Measurements from ENCODE around the gene TACC3.

TACC3 gene

DNA sequence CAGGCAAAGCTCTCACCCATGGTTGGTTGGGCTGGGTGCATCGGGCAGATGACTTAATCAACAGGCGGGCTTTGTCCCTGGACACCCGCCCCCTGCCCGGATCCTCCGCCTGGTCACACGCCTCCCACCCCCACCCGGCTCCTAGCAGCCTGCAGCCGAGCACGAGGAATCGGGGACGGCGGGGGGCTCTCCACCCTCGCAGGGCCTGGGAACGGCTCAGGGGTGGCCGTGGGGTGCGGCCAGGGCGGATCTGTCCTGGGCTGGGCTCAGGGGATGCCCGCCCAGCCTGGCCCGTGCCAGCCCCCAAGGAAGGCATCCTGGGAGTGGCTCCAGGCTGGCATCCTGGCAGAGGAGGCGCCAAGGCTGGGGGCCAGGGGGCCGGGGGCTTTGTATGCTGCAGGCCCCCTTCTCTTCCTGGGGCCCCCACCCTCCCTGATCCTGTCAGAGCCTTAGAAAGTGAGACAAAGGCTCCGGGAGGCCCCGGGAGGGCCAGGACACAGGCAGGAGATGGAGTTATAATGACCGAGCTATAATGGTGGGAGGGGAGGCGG is 39.3 kb downstream of the TACC3 start:
- DNase-seq: no peak

DNA sequence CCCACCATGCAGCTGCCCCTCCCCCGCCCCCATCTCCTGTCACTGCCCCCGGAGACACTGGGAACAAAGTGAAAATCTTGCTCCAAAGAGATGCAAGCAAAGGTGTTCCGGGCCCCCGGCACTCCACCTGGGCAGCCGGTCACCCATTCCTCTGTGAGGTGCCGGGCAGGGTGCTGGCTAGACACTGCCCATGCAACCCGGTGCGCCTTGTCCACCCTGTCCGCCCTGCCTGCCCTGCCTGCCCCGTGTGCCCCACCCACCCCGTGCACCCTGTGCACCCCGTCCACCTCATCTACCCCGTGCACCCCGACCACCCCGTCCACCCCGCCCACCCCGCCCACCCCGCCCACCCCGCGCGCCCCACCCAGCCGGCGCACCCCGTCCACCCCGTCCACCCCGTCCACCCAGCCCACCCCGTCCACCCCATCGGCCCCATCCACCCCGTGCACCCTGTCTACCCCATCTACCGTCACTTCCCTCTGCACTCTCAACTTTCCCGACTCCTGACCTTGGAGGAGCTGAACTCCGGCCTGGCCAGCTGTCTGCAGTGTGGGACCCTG is 39.9 kb downstream of the TACC3 start:
- DNase-seq: no peak

GRCh38 chr4:1762264-1763010 is 41.1 kb downstream of the TACC3 start:
- no peak for DNase-seq

DNA sequence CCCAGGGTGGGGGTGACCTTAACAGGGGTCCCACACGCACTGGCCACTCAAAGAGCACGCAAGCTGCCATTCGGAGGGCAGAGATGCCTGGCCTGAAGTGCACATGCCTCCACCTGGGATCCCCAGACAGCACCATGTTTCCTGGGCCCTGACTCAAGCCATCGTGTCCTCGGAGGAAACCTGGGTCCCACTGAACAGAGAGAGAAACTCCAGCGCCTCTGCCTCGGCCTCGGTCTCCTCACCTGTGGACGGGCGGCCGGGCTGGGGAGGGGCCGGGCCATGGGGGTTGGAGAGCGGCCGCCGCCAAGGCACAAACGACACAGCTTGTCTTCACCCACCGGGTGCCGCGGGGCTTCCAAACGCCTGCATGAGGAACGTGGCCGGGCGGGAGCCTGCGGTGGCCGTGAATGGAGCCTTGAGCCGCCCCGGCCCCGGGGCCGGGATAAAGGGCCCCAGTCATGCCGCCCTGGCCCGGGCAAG is 41.8 kb downstream of the TACC3 start:
- DNase-seq: no peak

DNA sequence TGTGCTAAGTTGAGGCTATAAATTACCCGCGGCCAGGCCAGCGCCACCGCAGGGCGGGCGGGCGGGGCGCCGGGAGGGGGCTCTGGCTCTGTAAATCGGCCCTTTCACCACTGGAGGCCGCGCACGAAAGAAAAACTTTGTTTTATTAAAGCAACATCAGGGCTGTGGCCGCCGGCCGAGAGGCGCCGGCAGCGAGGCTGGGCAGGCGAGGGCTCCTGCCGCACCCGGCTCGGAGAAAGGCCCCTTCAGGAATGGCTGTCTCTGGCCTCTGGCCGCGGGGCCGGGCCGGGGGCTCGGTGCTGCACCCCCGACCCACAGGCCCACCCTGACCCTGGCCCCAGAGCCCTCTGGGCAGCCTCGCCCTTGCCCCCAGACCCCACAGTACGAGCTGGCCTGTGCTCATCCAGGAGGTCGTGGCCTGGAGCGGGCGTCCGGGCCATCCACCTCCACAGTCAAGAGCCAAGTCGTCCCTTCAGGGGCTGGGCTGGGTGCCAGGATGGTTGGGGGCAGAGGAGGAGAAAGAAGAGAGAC is 42.3 kb downstream of the TACC3 start:
- peak in 1 of 2 donors; percentile 8 for DNase-seq

DNA sequence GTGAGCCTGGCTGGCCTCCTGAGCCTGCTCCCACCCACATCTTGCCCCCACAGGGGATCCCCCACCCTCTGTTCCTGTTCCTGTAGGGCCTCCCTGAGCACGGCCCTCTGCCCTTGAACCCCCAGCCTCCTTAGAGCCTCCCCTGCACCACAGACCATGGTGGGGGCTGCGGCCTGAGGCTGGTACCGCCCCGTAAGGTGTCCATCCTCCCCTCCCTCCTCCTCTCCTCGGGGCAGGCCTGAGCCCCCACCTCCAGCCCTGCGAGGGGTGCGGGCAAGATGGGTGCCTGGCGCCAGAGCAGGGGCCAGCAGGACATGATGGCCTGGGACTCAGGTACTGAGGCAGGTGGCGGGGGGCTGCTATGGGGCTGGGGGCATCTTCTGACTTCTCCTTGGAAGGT is 43.3 kb downstream of the TACC3 start:
- DNase-seq: no peak

- DNase-seq: no peak
These were observed 44.2 kb downstream of the TACC3 start for GRCh38 chr4:1765409-1766072.

DNA sequence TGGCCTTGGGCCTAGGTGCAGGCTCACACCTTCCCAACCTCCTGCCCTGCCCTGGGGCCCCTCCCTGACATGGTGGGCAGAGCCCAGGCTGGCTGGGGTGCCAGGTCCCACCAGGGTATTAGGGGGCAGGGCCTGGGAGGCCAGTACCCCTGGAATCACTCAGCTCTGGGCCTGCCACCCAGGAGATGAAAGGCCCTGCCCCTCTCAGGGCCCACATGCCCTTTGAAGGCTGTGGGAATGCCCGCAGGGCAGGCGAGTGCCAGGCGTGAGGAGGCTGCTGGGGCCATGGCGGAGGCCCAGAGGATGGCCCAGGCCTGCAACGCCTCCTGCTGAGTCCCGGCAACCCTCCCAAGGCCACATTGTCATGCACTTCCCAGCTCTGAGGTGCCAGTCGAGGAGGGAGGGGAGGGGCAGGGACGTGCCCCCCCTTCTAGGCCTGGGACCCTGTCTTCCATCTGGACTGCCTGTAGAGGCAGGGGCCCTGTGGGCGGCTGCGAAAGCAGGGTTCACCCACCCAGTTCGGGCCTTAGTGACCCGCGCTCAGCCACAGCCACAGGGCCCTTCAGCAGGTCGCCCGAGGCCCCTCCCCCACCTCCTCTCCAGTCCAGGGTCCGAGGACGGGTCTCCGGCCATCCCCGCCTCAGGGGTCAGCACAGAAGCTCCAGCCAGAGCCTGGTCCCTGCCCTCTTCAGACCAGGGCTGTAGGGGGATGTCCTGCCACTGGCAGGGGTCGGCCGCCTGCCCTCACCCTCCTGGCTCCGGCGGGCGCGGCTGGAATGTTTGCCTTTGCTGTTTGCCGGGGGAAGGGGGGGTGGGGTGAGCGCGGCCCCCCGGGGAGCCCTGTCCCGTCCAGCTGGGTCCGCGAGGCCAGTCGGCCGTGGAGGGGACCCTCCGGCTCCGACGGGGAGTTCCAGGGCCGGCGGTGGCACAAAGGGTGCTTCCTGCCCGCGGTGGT is 45.1 kb downstream of the TACC3 start:
- no peak for DNase-seq

DNA sequence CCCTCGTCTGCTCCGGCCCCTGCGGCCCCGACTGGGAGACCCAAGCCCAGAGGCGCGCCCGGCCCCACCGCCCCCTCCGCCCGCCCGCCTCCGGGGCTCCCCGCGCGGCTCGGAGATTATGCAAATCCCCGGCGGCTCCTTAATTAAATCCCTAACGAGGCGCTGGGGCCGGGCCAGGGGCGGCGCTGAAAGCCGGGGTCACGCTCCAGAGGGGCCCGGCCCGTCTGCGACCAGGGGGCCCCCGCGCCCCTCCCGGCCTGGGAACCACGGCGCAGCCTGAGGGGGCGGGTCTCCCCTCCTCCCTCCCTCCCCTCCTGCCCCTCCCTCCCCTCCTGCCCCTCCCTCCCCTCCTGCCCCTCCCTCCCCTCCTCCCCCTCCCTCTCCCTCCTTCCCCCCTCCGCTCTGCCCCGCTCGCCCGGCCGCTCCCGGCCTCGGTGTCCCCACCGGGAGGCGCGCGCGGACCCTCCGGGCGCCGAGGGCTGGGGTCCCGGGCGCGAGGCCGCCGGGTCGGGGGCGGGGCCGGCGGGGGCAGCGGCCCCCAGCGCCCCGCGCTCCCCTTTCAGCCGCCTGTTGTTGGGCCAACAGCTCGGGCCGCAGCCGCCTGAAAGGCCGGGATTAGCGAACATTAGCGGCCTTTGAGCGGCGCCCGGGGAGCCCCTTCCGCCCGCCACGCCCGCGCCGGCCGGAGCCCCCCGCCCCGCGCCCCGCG is 45.9 kb downstream of the TACC3 start:
- no peak for DNase-seq

DNA sequence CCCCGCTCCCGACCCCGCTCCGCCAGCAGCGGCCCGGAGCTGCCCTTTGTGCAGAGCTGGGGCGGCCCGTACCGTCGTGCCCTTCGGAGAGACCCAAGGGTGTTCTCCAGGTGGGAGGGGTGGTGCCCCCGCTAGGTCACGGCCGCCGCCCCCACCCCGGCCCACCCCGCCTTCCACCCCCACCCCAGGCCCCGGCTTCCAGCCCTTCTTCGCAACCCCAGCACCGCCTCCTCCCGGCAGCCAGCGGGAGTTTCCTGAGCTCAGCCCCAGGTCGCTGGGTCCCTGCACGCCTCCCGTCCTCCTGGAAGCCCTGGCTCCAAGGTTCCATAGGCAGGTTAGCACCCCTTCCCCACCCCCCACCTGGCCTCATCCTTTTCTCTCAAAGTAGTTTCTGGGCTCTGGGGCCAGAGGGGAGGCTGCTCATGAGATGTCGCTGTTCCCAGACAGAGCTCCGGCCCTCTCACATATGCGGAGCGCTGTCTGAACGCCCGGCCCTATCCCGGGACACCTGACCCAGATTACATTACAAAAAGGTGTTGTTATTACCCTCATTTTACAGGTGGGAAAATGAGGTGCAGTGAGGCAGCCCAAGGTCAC is 46.5 kb downstream of the TACC3 start:
- DNase-seq: peak in 1 of 2 donors; percentile 37

- no peak for DNase-seq
These were observed 47.2 kb downstream of the TACC3 start for GRCh38 chr4:1768367-1769034.

GRCh38 chr4:1769692-1770091 is 48.4 kb downstream of the TACC3 start:
- no peak for DNase-seq

DNA sequence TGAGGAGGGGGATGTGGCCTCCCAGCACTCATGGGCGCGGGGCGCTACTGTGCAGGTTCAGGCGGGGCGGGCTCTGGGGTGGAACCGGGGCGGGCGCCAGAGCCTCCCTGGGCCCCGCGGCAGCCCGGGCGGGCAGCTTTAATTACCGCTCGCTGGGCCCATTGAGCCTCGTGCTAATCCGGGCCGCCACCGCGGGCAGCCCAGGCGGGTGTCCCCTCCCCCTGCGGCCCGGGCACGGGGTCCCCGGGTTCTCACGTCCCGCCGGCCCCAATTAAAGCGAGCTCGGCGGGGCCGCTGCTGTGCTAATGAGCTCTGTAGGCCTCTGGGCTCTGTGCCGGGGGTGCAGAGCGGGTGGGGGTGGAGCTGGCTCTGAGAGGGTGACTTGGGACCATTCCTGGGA is 48.9 kb downstream of the TACC3 start:
- no peak for DNase-seq

GRCh38 chr4:1770791-1771231 is 49.5 kb downstream of the TACC3 start:
- DNase-seq: no peak

GRCh38 chr4:1771555-1772305 is 50.4 kb downstream of the TACC3 start:
- DNase-seq: no peak

DNA sequence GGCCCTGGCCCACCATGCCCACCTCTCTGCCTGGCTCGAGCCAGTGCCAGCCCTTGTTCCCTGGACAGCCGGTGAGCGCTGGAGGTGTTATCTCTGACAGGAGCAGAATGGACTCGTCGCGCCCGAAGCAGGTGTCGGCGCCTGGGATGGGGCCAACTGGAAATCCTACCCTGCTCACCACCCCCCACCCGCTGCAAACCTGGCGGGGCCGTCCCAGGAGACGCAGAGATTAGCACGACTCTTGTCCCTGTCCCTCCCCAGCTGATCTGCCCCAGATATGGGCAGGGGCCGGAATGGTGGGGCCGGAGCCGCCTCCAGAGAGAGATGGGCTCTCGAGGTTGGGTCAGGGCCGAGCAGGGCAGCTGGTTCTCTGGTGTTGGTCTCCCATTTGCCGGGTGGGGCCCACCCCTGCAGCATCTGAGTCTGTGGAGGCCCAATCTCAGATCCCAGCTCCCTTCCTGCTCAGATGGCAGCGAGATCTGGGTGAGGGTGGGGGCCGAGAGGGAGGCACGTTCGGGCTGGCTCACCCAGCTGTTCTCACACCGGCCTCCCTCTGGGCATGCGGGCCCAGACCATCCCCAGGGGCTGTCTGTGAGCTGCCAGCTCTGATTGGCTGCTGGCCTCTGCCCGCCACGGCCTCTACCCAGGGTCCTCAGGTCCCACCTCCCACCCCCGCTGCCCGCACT is 51.7 kb downstream of the TACC3 start:
- DNase-seq: no peak

GRCh38 chr4:1773754-1774153 is 52.4 kb downstream of the TACC3 start:
- no peak for DNase-seq

- no peak for DNase-seq
These were observed 54.6 kb downstream of the TACC3 start for GRCh38 chr4:1775731-1776500.
